Stomach smooth muscle (tissue), 2 donors: ENCODE results near the gene SLC12A5.

Experiments
- H3K27ac ChIP-seq: one replicate; pipeline ENCODE4 v1.7.0; 2013; ENCODE audit warnings: mild to moderate bottlenecking, low read length, inconsistent platforms
- H3K27me3 ChIP-seq, 2 donors: one replicate each; pipeline ENCODE4 v1.7.0; 2013; ENCODE audit warnings: low read length in 2 of 2; ENCODE audit not compliant: insufficient read depth in 2 of 2, control insufficient read depth in 1 of 2
- H3K36me3 ChIP-seq, 2 donors: one replicate each; pipeline ENCODE4 v1.7.0; 2013; ENCODE audit warnings: low read length in 2 of 2; ENCODE audit not compliant: control insufficient read depth in 2 of 2, insufficient read depth in 2 of 2
- H3K4me1 ChIP-seq: one replicate; pipeline ENCODE4 v1.7.0; 2013; ENCODE audit warnings: low read length; ENCODE audit not compliant: control insufficient read depth, insufficient read depth
- H3K4me3 ChIP-seq, 2 donors: one replicate each; pipeline ENCODE4 v1.7.0; 2013; ENCODE audit warnings: low read length in 2 of 2
- H3K9ac ChIP-seq, 2 donors: one replicate each; pipeline ENCODE4 v1.7.0; 2013; ENCODE audit warnings: low read length in 2 of 2, mild to moderate bottlenecking in 1 of 2
- H3K9me3 ChIP-seq, 2 donors: one replicate each; pipeline ENCODE4 v1.7.0; 2013; ENCODE audit warnings: low read length in 2 of 2; ENCODE audit not compliant: control insufficient read depth in 2 of 2
- donor health status: healthy.
- donor health status: Pancreatic carcinoma.

Gene SLC12A5

DNA sequence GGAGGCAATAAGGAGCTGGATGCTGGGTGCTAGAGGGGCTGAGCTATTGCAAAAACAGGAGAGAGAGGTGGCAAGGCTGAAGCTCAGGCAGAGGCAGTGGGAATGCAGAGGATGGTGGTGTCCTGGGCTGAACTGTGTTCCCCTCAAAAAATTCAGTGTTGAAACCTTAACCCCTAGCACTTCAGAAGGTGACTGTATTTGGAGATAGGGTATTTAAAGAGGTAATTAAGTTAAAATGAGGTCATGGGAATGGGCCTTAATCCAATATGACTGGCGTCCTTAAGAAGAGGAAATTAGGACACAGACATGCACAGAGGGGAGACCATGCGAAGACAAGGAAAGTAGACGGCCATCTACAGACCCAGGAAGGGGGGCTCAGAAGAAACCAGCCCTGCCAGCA, 31.8 kb upstream of the SLC12A5 start:
- no peaks in the 10 kb centered on the region for H3K9me3 ChIP-seq
- H3K27ac ChIP-seq = no peak overlapping the region
- no peak overlapping the region for H3K4me3 ChIP-seq
- no peak overlapping the region for H3K9ac ChIP-seq
- H3K27me3 ChIP-seq = peaks cover 23 to 33% of the 10 kb centered on the region in 2 donors
- no peaks in the 10 kb centered on the region for H3K36me3 ChIP-seq
- no peaks in the 10 kb centered on the region for H3K4me1 ChIP-seq

DNA sequence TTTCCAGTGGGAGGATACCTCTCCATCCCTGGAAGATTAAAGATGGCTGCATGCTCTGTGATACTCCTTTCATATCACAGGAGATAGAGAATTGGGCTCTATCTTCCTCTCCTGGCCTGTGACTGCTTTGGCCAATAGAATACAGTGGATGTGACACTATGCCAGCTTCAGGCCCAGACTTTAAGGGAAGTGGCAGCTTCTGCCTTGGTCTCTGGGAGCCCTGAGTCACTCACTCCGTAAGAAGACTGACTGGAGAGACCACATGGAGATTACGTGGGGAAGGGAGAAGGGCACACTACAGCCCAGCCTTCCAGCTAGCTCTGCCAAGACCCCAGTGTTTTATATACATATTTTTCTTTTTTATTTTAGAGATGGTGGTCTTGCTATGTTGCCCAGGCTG, 30.7 kb upstream of the SLC12A5 start:
- Histone ChIP-seq H3K4me1 (no peaks in the 10 kb centered on the region), H3K9ac (no peak overlapping the region), H3K9me3 (no peaks in the 10 kb centered on the region), H3K27me3 (peaks cover 23 to 32% of the 10 kb centered on the region in 2 donors), H3K4me3 (no peak overlapping the region), H3K27ac (no peak overlapping the region), H3K36me3 (no peaks in the 10 kb centered on the region)

- no peak overlapping the region for H3K9ac ChIP-seq
- peaks cover 23 to 29% of the 10 kb centered on the region in 2 donors for H3K27me3 ChIP-seq
- no peaks in the 10 kb centered on the region for H3K9me3 ChIP-seq
- no peaks in the 10 kb centered on the region for H3K36me3 ChIP-seq
- H3K27ac ChIP-seq = no peak overlapping the region
- H3K4me1 ChIP-seq = no peaks in the 10 kb centered on the region
- no peak overlapping the region for H3K4me3 ChIP-seq
Observed at GRCh38 chr20:45998761-45999160, 30.3 kb upstream of the SLC12A5 start.

- no peaks in the 10 kb centered on the region for H3K4me1 ChIP-seq
- peaks cover 23 to 31% of the 10 kb centered on the region in 2 donors for H3K27me3 ChIP-seq
- H3K36me3 ChIP-seq = no peaks in the 10 kb centered on the region
- no peaks in the 10 kb centered on the region for H3K9me3 ChIP-seq
- H3K9ac ChIP-seq = no peak overlapping the region
- no peak overlapping the region for H3K27ac ChIP-seq
- H3K4me3 ChIP-seq = no peak overlapping the region
Observed at GRCh38 chr20:45999557-46000261, 29.3 kb upstream of the SLC12A5 start.

GRCh38 chr20:46000262-46000996, 28.6 kb upstream of the SLC12A5 start:
- Histone ChIP-seq H3K27me3 (peaks cover 27 to 31% of the 10 kb centered on the region in 2 donors), H3K27ac (no peak overlapping the region), H3K4me1 (no peaks in the 10 kb centered on the region), H3K9ac (no peak overlapping the region), H3K4me3 (no peak overlapping the region), H3K36me3 (no peaks in the 10 kb centered on the region), H3K9me3 (no peaks in the 10 kb centered on the region)

DNA sequence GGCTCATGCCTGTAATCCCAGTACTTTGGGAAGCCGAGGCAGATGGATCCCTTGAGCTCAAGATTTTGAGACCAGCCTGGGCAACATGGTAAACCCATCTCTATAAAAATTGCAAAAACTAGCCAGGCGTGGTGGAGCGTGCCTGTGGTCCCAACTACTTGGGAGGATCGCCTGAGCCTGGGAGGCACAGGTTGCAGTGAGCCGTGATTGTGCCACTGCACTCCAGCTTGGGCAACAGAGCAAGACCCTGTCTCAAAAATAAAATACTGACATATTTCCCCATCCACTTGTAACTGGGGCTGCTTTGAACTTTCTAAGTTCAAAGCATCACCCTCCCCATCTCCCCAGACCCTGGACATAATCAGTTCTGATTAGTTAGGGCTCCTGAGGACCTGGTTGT, 27.5 kb upstream of the SLC12A5 start:
- peaks cover 31 to 35% of the 10 kb centered on the region in 2 donors for H3K27me3 ChIP-seq
- H3K4me1 ChIP-seq = no peaks in the 10 kb centered on the region
- no peaks in the 10 kb centered on the region for H3K36me3 ChIP-seq
- H3K4me3 ChIP-seq = no peak overlapping the region
- no peaks in the 10 kb centered on the region for H3K9me3 ChIP-seq
- H3K9ac ChIP-seq = no peak overlapping the region
- H3K27ac ChIP-seq = no peak overlapping the region

DNA sequence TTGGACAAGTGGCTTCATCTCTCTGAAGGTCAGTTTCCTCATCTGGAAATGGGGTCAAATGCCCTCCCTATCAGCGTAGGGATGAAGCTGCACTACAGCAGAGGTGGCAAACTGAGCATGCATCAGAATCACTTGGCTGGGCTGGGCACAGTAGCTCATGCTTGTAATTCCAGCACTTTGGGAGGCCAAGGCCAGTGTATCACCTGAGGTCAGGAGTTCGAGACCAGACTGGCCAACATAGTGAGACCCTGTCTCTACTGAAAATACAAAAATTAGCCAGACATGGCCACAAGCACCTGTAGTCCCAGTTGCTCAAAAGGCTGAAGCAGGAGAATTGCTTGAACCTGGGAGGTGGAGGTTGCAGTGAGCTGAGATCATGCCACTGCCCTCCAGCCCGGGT, 27.0 kb upstream of the SLC12A5 start:
- no peaks in the 10 kb centered on the region for H3K4me1 ChIP-seq
- H3K36me3 ChIP-seq = no peaks in the 10 kb centered on the region
- H3K9ac ChIP-seq = no peak overlapping the region
- no peak overlapping the region for H3K4me3 ChIP-seq
- H3K27me3 ChIP-seq = peaks cover 29 to 30% of the 10 kb centered on the region in 2 donors
- H3K9me3 ChIP-seq = no peaks in the 10 kb centered on the region
- no peak overlapping the region for H3K27ac ChIP-seq

- Histone ChIP-seq H3K4me3 (no peak overlapping the region), H3K4me1 (peaks cover 2% of the 10 kb centered on the region), H3K9ac (no peak overlapping the region), H3K36me3 (no peaks in the 10 kb centered on the region), H3K27me3 (peaks cover 28 to 31% of the 10 kb centered on the region in 2 donors), H3K9me3 (no peaks in the 10 kb centered on the region), H3K27ac (no peak overlapping the region)
Observed at GRCh38 chr20:46004187-46004586, 24.8 kb upstream of the SLC12A5 start.

DNA sequence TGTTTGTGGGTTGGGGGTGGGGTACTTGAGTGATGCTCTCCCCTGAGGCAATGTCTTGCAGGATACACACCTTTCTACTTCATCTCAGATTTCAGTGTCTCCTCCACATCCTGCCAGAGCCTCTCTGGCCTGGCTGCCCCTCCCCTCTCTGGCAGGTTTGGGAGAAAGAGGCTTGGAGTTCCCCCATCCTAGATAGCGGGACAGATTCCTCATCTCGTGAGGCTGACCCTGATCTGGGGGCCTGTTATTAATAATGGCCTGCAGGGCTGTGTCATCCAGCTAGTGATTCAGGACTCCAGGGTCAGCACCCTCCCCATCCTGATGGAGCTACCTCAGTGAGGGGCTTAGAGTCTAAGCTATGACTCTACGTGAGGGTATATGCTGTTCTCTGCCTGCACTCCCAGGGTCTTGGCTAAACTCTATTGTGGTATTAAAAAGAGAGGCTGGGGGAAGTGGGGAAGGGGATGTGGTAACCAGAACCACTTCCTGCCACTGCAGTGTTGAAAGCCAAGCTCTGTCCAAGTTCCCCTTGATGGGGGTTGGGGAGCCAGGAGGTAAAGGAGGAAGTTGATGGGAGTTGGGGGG, 24.0 kb upstream of the SLC12A5 start:
- Histone ChIP-seq H3K9ac (no peak overlapping the region), H3K9me3 (no peaks in the 10 kb centered on the region), H3K4me1 (peaks cover 2% of the 10 kb centered on the region)

GRCh38 chr20:46006022-46006705, 22.9 kb upstream of the SLC12A5 start:
- Histone ChIP-seq H3K36me3 (no peaks in the 10 kb centered on the region), H3K27ac (no peak overlapping the region), H3K27me3 (peaks cover 41 to 44% of the 10 kb centered on the region in 2 donors), H3K4me3 (no peak overlapping the region), H3K9ac (no peak overlapping the region), H3K9me3 (no peaks in the 10 kb centered on the region), H3K4me1 (peaks cover 2% of the 10 kb centered on the region)

More for the DNA sequence above, 24.0 kb upstream of the SLC12A5 start:
- Histone ChIP-seq H3K4me3 (no peak overlapping the region), H3K27ac (no peak overlapping the region), H3K27me3 (peaks cover 33 to 34% of the 10 kb centered on the region in 2 donors), H3K36me3 (no peaks in the 10 kb centered on the region)
